CD4-positive, alpha-beta T cell treated with Interleukin-6 for 4 hours (primary cell): ENCODE results near the gene STK4.
"Not testable (repeated sequence)": the region's sequence is repeated elsewhere in the genome, so short reads cannot be mapped to it uniquely, and the experiment has no call there.

Experiments
- DNase-seq: peaks from one replicate; pipeline ENCODE4 v3.0.0-alpha.2; 2020; ENCODE audit warnings: mixed read lengths

Gene STK4

GRCh38 chr20:45058168-45058850, 92.0 kb downstream of the STK4 start:
- no peak for DNase-seq

DNA sequence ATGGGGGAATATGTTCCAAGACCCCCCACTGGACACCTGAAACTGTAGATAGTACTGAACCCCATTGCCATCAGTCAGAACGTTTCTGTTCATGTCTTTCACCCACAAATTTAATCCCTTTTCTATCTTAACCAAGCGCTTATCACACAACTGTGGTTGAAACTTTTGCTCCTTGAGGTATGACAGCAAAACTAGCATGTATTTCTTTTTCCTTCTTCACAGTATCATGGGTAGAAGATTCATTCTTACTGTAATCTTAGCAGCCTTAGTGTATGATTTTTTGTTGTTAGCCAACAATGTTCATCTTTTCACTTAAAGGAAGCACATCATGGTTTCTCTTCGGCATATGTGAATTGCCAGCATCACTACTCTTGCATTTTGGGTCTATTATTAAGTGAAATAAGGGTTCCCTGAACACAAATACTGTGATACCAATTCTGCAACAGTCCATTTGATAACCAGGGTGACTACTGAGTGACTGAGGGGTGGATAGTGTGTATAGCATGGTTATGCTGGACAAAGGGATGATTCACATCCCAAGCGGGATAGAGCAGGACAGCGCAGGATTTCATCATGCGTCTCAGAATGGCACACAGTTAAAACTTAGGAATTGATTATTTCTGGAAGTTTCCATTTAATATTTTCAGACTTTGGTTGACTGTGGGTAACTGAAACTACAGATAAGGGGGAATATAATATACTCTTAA, 92.9 kb downstream of the STK4 start:
- DNase-seq = no peak

- no peak for DNase-seq
These were observed 94.0 kb downstream of the STK4 start for GRCh38 chr20:45060294-45060693.

GRCh38 chr20:45061244-45061643, 94.9 kb downstream of the STK4 start:
- no peak for DNase-seq

DNA sequence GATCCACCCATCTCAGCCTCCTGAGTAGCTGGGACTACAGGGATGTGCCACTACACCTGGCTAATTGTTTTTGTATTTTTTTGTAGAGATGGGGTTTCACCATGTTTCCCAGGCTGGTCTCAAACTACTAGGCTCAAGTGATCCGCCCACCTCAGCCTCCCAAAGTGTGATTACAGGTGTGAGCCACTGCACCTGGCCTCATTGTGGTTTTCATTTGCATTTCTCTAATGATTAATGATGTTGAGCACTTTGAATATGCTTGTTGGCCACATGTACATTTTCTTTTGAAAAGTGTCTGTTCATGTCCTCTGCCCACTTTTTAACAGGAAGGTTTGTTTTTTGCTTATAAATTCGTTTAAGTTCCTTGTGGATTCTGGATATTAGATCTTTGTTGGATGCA, 96.8 kb downstream of the STK4 start:
- not testable (repeated sequence) for DNase-seq

DNA sequence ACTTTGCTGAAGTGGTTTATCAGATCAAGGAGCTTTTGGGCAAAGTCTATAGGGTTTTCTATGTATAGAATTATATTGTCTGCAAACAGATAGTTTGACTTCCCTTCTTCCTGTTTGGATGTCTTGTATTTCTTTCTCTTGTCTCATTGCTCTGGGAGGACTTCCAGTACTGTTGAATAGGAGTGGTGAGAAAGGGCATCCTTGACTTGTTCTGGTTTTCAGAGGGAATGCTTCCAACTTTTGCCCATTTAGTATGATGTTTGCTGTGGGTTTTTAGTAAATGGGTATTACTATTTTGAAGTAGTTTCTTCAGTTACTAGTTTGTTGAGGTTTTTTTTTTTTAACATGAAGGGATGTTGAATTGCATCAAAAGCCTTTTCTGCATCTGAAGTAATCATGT, 98.5 kb downstream of the STK4 start:
- DNase-seq = no peak

DNA sequence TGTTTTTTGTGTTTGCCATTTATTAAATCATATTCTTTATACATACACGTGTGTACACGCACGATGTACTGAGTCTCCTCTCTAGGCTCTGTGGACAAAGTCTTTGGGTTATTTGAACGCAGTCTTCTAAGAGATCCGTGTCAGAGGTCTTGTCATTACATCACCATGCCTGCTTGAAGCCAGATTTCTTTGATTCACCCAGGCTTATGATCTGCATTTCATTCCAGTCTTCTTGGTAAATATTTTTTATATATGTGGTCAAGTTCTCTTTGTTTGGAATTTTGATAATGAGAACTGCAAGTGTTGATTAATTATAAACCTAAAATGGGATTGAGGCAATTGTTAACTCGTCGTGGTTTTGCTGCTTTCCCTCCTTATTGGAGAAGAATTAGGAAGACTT, 100.1 kb downstream of the STK4 start:
- no peak for DNase-seq

DNA sequence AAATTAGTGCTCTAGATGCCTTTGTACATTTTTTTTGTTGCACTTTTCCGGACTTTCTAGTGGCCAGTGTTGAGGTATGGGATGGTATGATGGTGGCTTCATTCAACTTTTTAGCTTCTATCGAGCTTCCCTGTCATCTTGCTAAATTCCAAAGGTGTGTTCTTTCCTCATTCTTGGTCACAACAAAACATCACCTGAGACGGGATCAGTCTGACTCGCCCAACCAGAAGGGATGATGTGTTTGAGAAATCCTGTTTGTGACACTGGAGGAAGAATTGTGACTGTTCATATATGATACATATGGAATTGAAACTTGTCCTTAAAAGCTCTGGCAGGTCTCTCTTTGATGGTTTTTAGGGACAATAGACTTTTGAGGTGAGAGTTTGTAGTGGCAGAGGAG, 100.8 kb downstream of the STK4 start:
- DNase-seq = no peak

DNA sequence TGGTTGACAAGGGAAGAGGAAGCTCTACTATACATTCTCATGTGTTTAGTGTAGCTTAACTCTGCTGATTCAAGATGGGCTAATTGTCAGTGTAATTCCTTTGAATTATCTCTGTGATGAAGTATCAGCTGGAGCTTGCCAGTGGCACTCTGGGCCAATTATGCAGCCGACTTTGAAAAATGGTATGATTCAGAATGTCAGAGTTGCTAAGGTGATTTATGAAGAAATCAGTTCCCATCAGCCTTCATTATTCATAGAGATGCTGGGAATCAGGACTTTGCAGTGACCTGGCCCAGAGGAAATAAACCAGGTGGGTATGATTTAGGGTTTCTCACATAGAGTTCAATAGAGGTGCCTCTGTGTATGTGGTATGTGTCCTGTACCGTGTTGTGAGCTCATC, 101.2 kb downstream of the STK4 start:
- DNase-seq = no peak

DNA sequence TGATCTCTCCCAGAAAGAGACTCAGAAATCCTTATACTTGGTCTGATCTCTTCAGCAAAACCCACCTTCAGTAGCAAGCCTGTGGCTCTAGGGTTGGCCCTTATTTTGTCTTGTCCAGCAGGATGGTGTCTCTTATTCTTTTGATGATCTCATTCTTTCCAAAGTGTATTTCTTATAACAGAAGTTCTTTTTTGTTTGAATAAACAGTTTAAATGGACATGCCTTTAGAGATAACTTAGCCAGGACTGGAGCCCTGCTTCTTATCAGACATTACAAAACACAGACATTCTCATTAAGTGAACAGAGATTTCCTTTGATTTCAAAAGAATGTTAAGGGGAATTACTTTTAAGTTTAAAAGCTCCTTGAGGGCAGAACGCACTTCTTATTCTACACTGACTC, 102.9 kb downstream of the STK4 start:
- DNase-seq = no peak

DNA sequence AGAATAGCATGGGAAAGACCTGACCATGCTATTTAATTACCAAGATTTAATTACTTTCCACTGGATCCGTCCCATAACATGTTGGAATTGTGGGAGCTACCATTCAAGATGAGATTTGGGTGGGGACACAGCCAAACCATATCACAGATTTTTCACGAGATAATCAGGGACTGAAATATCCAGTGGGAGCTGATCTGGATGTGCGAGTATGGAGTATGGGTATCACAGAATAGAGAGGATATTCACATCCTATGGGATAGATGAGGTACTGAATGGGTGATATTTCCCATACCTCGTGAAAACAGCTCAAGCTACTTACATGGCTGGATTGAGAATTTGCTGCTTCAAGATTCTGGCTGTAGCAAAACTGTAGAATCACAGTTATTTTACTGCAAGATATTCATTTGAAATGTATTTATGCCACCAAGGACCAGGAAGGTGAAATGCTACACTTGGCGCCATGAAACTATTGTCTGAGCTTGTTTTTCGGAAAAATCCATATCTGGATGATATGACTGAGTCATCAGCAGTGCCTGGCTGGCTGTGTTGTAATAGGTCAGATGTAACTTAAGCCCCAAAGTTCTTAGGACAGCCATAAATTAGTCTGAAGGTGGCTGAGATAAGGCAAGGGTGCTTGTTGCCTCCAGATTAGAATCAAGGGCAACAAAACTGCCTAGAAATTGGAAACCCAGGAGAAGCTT, 104.8 kb downstream of the STK4 start:
- DNase-seq = no peak

DNA sequence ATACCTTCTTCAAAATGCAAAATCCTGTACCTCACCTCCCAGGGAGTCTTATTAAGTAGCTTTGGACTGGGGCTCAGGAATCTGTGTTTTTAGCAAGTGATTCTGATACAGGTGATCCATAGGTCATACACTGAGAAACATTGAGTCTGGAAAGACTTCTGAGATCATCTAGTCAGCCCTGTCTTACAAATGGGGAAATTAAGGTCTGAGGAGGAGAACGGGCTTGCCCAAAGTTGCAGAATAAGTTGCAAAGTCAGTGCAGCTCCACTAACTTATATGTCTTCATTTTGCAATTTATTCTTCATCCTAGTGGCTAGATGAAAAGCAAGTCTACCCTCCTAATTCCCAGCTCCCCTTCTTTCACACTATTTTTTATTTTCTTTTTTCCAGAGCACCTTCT, 105.8 kb downstream of the STK4 start:
- no peak for DNase-seq

DNA sequence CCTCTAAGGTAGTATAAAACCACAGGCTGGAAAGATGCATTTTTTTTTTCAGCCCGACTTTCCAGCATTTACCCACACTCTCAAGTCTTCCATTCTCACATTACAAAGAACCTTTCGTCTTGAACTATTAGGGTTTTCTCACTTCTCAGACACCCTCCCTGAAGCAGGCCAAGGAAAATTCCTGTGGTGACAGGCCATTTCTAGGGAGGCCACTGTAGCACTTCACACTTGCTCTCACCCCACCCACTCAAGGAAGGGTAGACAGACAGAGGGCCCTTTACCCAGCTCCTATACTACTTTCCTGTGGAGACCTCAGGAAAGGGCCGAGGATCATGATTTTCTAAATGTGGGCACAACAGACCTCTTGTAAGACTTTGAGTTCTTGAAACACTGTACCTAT, 106.9 kb downstream of the STK4 start:
- DNase-seq = no peak

DNA sequence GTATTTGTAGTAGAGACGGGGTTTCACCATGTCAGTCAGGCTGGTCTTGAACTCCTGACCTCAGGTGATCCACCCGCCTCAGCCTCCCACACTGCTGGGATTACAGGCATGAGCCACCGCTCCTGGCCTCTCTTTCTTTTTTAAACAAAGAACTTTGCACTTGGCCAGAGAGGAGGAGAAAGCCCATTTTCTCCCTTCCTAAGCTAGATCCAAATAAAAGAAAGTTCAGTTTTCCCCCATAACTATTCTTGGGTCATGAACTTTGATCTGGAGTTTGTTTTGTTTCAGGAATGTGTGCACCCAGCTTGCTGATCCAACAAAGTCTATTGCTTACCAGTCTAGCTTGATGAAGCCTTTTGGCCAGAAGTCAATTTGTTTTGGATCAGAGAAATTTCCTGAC, 111.2 kb downstream of the STK4 start:
- DNase-seq = no peak

DNA sequence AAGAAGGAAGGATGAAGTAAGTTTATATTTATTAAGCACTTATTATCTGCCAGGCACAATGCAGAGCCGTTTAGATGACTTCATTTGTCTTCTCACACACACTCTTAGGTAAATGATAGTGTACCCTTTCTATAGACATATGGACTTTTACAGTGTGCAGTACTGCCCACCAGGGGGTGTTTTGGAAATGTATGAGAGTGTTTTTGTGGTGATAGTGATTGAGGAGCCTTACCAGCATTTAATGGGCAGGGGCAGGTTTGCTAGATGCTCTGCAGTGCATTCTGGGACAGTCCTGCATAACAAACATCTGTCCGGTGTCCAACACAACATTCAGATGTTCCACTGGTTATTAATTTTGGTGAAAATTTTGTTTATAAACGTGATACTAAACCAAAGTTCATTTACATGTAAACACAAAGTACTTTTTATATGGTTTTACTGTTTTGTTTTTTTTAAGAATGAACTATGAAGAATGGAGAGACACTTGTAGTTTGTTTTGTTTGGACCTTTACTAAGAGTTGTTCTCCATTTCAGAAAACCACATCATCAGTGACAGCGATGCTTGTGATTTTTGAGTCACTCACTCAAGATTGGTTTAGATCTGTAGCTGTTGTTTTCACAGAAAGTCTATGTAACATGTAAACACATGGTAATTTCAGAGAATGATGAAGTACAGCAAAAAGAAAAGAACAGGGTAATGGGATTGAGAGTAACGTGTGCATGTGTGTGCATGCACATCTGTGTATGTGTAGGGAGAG, 114.7 kb downstream of the STK4 start:
- no peak for DNase-seq

- DNase-seq = no peak
These were observed 116.2 kb downstream of the STK4 start for GRCh38 chr20:45082468-45082867.

- no peak for DNase-seq
These were observed 116.8 kb downstream of the STK4 start for GRCh38 chr20:45083127-45083526.

GRCh38 chr20:45085289-45085688, 119.0 kb downstream of the STK4 start:
- no peak for DNase-seq

DNA sequence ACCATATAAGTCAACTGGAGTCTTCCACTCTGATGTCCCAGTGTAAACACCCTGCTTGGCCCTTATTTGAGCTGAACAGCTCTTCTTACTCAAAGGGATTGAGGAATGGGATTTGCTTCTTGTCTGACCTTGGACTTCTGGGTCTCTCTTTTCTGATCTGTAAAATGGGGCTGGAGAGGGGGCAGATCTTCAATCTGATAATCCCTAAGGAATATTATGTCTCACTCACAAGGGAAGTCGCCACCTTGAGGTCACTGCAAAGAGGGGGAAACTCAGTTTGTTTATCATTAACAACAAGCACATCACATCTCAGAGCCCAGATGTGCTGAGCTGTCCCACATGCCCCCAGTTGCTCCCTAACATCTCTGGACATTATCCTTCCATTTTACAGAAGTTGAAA, 119.6 kb downstream of the STK4 start:
- DNase-seq = no peak

- no peak for DNase-seq
These were observed 120.9 kb downstream of the STK4 start for GRCh38 chr20:45087097-45087790.

DNA sequence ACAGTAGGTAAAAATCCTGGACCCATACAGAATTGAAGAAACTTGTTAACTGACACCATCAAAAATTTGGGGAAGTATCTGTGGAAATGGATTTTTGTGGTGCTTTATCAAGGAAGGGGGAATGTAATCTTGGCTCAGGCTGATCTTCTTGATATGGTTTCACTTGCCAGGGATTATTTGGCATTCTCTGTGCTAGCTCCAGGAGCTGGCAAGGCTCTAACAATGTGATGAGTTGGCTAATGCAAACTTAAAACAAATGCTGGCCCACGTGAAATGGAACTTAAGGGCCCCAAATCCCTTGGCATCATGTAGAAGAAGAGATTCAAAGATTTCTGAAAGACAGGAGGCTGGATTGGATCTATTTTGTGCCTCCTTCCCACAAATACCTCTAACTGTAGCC, 121.5 kb downstream of the STK4 start:
- DNase-seq = no peak

DNA sequence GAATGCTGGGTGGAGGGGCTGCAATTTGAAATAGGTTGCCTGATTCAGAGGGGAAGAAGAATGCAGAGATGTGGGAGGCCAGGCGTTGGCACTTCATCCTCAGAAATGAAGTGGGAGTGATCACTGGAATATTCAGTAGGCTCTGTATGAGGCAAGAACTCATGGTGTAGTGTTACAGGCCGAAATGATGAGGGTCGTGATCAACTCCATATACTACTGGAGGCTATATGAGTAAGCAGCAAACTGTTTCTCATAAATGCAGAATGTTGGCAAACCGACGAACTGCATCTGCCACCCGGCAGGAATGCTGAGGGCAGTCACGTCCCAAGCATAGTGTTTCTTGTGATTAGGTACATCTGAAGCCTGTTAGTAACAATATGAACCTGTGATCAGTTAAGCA, 121.9 kb downstream of the STK4 start:
- DNase-seq = no peak

GRCh38 chr20:45090481-45090880, 124.2 kb downstream of the STK4 start:
- no peak for DNase-seq
